ENCODE data around the gene KLHDC7B.

Gene KLHDC7B

DNA sequence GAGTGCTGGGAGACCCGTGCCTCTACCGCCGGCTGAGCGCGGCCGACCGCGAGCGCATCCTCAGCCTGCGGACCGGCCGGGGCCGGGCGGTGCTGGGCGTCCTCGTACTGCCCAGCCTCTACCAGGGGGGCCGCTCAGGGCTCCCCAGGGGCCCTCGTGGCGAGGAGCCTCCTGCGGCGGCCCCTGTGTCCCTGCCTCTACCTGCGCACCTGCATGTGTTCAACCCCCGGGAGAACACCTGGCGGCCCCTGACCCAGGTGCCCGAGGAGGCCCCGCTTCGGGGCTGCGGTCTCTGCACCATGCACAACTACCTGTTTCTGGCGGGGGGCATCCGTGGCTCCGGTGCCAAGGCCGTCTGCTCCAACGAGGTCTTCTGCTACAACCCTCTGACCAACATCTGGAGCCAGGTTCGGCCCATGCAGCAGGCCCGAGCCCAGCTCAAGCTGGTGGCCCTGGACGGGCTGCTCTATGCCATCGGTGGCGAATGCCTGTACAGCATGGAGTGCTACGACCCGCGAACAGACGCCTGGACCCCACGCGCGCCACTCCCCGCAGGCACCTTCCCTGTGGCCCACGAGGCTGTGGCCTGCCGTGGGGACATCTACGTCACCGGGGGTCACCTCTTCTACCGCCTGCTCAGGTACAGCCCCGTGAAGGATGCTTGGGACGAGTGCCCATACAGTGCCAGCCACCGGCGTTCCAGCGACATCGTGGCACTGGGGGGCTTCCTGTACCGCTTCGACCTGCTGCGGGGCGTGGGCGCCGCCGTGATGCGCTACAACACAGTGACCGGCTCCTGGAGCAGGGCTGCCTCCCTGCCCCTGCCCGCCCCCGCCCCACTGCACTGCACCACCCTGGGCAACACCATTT lies 3.5 kb downstream of the KLHDC7B start:
- no peak for TF ChIP-seq CTCF (IDR thresholded peaks at IDR 0.05; ENCODE audit: control insufficient read depth, insufficient read depth, low read depth, low read length, missing control alignments)
- H3K4me3 ChIP-seq (ENCODE audit: control insufficient read depth, low read depth, low read length) = no peak overlapping the region
- DNase-seq (ENCODE audit: low read depth) = no peak

DNA sequence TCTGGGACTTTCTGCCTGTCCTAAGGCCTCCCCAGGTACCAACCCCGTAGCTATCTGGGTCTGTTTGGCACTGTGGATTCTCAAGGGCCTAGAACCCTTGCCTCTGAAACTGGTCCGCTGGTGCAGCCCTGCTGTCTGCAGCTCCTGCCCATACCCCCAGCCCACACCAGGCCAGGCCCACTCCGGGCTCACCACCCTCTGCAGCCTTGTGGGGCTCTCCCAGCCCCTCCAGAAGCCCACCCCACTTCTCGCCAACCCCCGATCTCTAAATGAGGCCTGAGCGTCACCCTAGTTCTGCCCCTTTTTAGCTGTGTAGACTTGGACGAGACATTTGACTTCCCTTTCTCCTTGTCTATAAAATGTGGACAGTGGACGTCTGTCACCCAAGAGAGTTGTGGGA lies 4.7 kb downstream of the KLHDC7B start:
- no peak for DNase-seq (ENCODE audit: low read depth)
- no peak overlapping the region for H3K4me3 ChIP-seq (ENCODE audit: control insufficient read depth, low read depth, low read length)
- TF ChIP-seq CTCF (IDR thresholded peaks at IDR 0.05; ENCODE audit: control insufficient read depth, insufficient read depth, low read depth, low read length, missing control alignments) = no peak

GRCh38 chr22:50551160-50551752 lies 5.6 kb downstream of the KLHDC7B start:
- TF ChIP-seq CTCF (IDR thresholded peaks at IDR 0.05; ENCODE audit: control insufficient read depth, insufficient read depth, low read depth, low read length, missing control alignments) = no peak
- no peak for DNase-seq (ENCODE audit: low read depth)

GRCh38 chr22:50553310-50553709 lies 7.6 kb downstream of the KLHDC7B start:
- DNase-seq (ENCODE audit: low read depth) = no peak
- no peak overlapping the region for H3K4me3 ChIP-seq (ENCODE audit: control insufficient read depth, low read depth, low read length)
- no peak for TF ChIP-seq CTCF (IDR thresholded peaks at IDR 0.05; ENCODE audit: control insufficient read depth, insufficient read depth, low read depth, low read length, missing control alignments)

More at GRCh38 chr22:50551160-50551752, 5.6 kb downstream of the KLHDC7B start:
- H3K4me3 ChIP-seq (ENCODE audit: control insufficient read depth, low read depth, low read length) = no peak overlapping the region

DNA sequence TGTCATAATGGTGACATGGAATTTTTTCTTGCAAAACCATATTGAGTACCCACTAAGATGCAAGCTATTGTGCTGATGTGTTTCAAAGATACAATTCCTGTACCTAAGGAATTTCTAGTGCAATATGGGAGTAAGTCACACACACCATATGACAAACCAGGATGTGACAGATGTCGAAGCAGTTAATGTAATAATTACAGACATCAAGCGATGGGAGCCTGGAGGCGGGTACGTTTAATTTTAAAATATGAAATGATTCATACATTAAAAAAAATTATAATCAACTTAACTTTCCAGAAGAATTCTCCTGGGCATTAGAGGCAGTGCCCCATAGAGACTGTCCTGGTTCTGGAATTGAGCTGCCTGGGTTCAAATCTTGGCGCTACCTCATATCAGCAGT lies 11.0 kb downstream of the KLHDC7B start:
- TF ChIP-seq CTCF (IDR thresholded peaks at IDR 0.05; ENCODE audit: control insufficient read depth, insufficient read depth, low read depth, low read length, missing control alignments) = no peak
- DNase-seq (ENCODE audit: low read depth) = no peak
- H3K4me3 ChIP-seq (ENCODE audit: control insufficient read depth, low read depth, low read length) = no peak overlapping the region

GRCh38 chr22:50560034-50560433 lies 14.3 kb downstream of the KLHDC7B start:
- no peak for TF ChIP-seq CTCF (IDR thresholded peaks at IDR 0.05; ENCODE audit: control insufficient read depth, insufficient read depth, low read depth, low read length, missing control alignments)

More at GRCh38 chr22:50560034-50560433, 14.3 kb downstream of the KLHDC7B start:
- no peak for DNase-seq (ENCODE audit: low read depth)
- no peak overlapping the region for H3K4me3 ChIP-seq (ENCODE audit: control insufficient read depth, low read depth, low read length)
